Activated CD4-positive, alpha-beta T cell treated with anti-CD3 and anti-CD28 coated beads for 36 hours (primary cell): ENCODE measurements around the gene CRIP3. TPM values are rescaled to one million over a fixed set of nuclear protein-coding genes. Genes with fewer than 3 reads are reported as not detected.

Source experiments
- ATAC-seq: fragments of 200-7000 bp; cut with Tn5 transposase; one replicate; pipeline ENCODE4 v1.10.0; 2021; ENCODE audit warnings: mild to moderate bottlenecking, moderate library complexity
- CTCF ChIA-PET: fragments of 350-600 bp; sonication (Branson Sonifier 250); formaldehyde crosslinking; loops from one replicate; lab custom pipeline; 2021; ENCODE audit warnings: antibody characterized with exemption; lab: Charles Lee
- POLR2A ChIA-PET: fragments of 350-600 bp; sonication (Branson Sonifier 250); formaldehyde crosslinking; loops from one replicate; lab custom pipeline; 2021; ENCODE audit warnings: antibody characterized with exemption, inconsistent platforms; lab: Charles Lee
- DNase-seq: peaks from one replicate; pipeline ENCODE4 v3.0.0-alpha.2; 2020
- H3K27ac Mint-ChIP-seq: one replicate; pipeline ENCODE4 v1.8.0; 2021; ENCODE audit warnings: mixed read lengths
- H3K27me3 Mint-ChIP-seq: one replicate; pipeline ENCODE4 v1.8.0; 2021; ENCODE audit warnings: mixed read lengths
- H3K36me3 Mint-ChIP-seq: one replicate; pipeline ENCODE4 v1.8.0; 2021; ENCODE audit warnings: low read depth, mixed read lengths
- H3K4me1 Mint-ChIP-seq: one replicate; pipeline ENCODE4 v1.8.0; 2021; ENCODE audit warnings: mixed read lengths
- H3K4me3 Mint-ChIP-seq: one replicate; pipeline ENCODE4 v1.8.0; 2021; ENCODE audit warnings: mild to moderate bottlenecking, moderate library complexity, mixed read lengths
- H3K9me3 Mint-ChIP-seq: one replicate; pipeline ENCODE4 v1.8.0; 2021; ENCODE audit warnings: low read depth, mixed read lengths
- intact Hi-C, 2 experiments: fragments of 100-400 bp; cut with DNase I in 1 of 2; cut with micrococcal nuclease in 1 of 2; formaldehyde crosslinking; loops; one replicate each; pipeline versions ENCODE4 v1.14.2 to v1.15.1; 2022 to 2024; cut with DNase I, micrococcal nuclease
- total RNA-seq, 2 experiments: library from RNA; stranded (reverse); gene quantifications; one replicate each; pipeline ENCODE4 v1.2.3, GENCODE V29; 2021

Gene CRIP3
- total RNA-seq, 2 experiments from 2014 or later, result 1.6 to 1.8 TPM

DNA sequence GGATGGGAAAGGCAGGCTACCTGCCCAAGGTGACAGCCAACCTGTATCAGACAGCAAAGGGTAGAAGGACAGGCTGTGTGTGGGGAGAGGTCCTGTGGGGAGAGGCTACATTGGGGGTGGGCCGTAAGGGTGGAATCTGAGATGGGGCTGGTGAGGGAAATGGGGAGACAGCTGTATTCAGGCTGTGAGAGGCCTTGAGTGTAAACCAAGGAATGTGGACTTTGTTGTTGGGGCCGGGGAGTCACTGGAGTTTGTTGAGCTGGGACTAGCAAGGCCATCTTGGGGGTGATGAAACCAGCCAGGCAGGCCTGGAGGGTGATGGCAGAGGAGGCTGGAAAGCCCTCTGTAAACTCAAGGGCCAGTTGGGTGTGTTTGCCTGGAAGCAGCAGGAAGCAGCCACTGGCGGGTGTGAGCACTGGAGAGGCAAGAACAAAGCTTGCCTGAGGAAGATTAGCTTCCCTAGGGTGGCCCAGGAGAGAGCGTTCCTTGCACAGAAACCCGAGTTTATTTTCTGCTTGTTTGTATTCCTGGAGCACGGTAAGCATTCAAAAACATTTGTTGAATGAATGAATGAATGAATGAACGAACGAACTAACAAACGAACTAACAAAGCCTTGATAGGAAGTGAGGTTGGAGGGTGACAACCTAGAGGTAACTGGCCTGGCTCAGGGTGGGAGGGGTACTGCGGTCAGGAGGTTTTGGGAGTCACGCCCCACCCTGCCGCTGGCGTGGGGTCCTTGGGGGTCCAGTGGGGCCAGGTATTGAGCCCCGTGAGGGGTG, 46.4 kb downstream of the CRIP3 start:
- H3K36me3 Mint-ChIP-seq, result no peaks in the 10 kb centered on the region
- H3K27ac Mint-ChIP-seq, result no peak overlapping the region
- H3K4me1 Mint-ChIP-seq, result peaks cover 7% of the 10 kb centered on the region
- ChIA-PET CTCF (interaction anchor here (0.5 to 3.8 kb wide), 6 partner anchors 34 to 270 kb away, joined by 3 to 21 read pairs (median 4); partner anchors contain the start of gene CUL7), POLR2A (no interaction called here)
- H3K9me3 Mint-ChIP-seq, result no peaks in the 10 kb centered on the region
- no peak for ATAC-seq
- no peaks in the 10 kb centered on the region for H3K27me3 Mint-ChIP-seq
- no peak for DNase-seq
- intact Hi-C loops, result no loop called here
- no peak overlapping the region for H3K4me3 Mint-ChIP-seq

DNA sequence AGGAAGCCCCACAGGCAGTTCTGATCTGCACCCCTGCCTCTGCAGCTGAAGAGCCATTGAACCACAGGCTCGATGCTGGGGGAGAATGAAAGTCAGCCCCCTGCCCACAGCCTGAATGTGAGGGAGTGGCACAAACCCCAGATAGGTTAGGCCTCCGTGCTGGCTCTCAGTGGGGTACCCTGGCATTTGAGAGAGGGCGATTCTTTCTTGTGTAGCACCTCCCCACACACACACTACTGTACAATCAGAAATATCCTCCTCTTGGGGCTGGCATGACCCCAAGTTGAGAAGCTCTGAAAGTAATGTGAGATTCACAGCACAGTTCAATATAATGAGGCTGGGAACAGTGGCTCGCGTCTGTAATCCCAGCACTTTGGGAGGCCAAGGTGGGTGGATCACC, 47.4 kb downstream of the CRIP3 start:
- no peak overlapping the region for H3K4me3 Mint-ChIP-seq
- H3K27me3 Mint-ChIP-seq, result no peaks in the 10 kb centered on the region
- H3K27ac Mint-ChIP-seq, result no peak overlapping the region
- intact Hi-C loops, result no loop called here
- DNase-seq (no peak), ATAC-seq (no peak)
- POLR2A ChIA-PET, result no interaction called here
- CTCF ChIA-PET, result interaction anchor here (0.7 to 3.8 kb wide), 2 partner anchors 17 to 246 kb away, joined by 5 to 21 read pairs; no protein-coding TSS in a partner anchor
- H3K4me1 Mint-ChIP-seq, result peaks cover 8% of the 10 kb centered on the region
- H3K36me3 Mint-ChIP-seq, result no peaks in the 10 kb centered on the region
- no peaks in the 10 kb centered on the region for H3K9me3 Mint-ChIP-seq

DNA sequence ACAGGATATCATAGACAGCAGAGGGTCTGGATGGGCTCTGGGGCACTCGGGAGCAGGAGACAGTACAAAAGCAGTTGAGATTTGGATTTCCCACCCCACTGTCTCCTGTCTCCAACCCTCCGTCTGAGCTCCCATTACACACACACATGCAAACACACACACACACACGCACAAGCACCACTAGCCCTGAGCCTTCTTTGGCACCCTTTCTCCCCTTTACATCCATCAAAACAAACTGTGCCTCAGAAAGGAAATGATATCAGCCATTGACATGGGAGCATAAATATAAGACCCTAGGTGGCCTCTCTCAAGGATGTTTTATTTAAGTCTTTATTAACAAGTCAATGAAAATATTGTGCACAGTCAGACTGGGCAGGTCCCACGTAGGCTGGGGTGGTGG, 47.8 kb downstream of the CRIP3 start:
- Mint-ChIP-seq H3K27ac (no peak overlapping the region), H3K36me3 (no peaks in the 10 kb centered on the region), H3K4me3 (no peak overlapping the region), H3K27me3 (no peaks in the 10 kb centered on the region), H3K4me1 (peaks cover 8% of the 10 kb centered on the region), H3K9me3 (no peaks in the 10 kb centered on the region)
- ATAC-seq (no peak), DNase-seq (no peak)
- intact Hi-C loops, result no loop called here
- ChIA-PET CTCF (no interaction called here), POLR2A (no interaction called here)

DNA sequence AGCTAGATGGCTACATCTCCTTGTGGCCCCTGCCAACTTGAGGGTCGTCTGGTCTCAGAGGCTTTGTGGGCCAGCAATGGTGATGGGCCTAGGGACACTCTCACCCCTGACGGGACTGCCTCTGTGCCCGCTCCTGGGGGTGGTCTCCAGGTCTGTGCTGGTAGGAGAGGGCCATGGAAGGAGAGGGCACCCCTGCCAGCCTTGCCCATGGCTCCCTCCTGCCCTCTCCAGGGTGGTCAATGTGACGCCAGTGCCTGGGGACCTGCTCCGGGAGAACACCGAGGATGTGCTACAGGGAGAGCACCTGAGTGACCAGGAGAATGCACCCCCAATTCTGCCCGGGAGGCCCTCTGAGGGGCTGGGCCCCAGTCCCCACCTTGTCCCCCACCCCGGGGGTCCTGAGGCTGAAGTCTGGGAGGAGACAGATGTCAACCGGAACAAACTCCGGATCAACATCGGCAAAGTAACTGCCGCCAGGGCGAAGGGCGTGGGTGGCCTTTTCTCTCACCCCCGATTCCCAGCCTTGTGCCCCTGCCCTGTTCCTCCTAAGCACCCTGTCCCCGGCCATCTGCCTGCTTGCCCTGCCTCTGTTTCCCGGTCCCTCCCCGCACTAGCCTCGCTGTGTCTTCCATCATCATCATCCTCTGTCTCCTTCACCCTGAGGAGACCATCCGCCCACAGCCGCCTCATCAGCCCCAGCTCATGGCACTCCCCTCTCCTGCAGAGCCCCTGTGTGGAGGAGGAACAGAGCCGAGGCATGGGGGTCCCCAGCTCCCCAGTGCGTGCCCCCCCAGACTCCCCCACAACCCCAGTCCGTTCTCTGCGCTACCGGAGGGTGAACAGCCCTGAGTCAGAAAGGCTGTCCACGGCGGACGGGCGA, 49.6 kb downstream of the CRIP3 start:
- POLR2A ChIA-PET, result no interaction called here

DNA sequence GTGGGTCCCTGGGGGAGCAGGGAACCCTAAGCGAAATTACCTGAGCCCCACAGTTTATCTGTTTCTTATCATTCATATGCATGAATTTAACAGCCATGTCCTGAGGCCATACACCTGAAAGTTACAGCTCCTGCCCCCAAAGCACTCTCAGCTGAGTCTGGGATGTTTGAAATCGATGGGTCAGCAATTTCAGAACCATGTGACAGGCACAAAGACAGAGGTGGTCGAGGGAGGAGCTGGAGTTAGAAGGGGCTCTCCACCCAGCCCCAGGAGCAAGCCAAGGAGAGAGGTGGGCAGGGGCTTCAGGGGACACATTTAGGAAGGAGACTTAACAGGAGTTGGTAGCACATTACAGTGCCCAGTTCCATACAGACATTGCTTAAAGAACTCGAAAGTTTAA, 50.4 kb downstream of the CRIP3 start:
- POLR2A ChIA-PET, result no interaction called here
- H3K27me3 Mint-ChIP-seq, result no peaks in the 10 kb centered on the region
- no peak for ATAC-seq
- H3K4me1 Mint-ChIP-seq, result peaks cover 13% of the 10 kb centered on the region
- H3K27ac Mint-ChIP-seq, result no peak overlapping the region
- no peak for DNase-seq
- H3K4me3 Mint-ChIP-seq, result no peak overlapping the region
- no peaks in the 10 kb centered on the region for H3K36me3 Mint-ChIP-seq
- intact Hi-C loops, result no loop called here
- CTCF ChIA-PET, result interaction anchor here (0.6 kb wide), 2 partner anchors 11 to 140 kb away, joined by 3 read pairs; no protein-coding TSS in a partner anchor
- no peaks in the 10 kb centered on the region for H3K9me3 Mint-ChIP-seq

More for the DNA sequence above, 49.6 kb downstream of the CRIP3 start:
- no peak overlapping the region for H3K27ac Mint-ChIP-seq
- ATAC-seq, result no peak
- CTCF ChIA-PET, result interaction anchor here (0.5 to 0.6 kb wide), 3 partner anchors 10 to 139 kb away, joined by 3 to 4 read pairs (median 3); no protein-coding TSS in a partner anchor
- peaks cover 13% of the 10 kb centered on the region for H3K4me1 Mint-ChIP-seq
- H3K36me3 Mint-ChIP-seq, result no peaks in the 10 kb centered on the region
- no peaks in the 10 kb centered on the region for H3K9me3 Mint-ChIP-seq
- H3K4me3 Mint-ChIP-seq, result no peak overlapping the region
- intact Hi-C loops, result no loop called here
- H3K27me3 Mint-ChIP-seq, result no peaks in the 10 kb centered on the region
- DNase-seq, result no peak

DNA sequence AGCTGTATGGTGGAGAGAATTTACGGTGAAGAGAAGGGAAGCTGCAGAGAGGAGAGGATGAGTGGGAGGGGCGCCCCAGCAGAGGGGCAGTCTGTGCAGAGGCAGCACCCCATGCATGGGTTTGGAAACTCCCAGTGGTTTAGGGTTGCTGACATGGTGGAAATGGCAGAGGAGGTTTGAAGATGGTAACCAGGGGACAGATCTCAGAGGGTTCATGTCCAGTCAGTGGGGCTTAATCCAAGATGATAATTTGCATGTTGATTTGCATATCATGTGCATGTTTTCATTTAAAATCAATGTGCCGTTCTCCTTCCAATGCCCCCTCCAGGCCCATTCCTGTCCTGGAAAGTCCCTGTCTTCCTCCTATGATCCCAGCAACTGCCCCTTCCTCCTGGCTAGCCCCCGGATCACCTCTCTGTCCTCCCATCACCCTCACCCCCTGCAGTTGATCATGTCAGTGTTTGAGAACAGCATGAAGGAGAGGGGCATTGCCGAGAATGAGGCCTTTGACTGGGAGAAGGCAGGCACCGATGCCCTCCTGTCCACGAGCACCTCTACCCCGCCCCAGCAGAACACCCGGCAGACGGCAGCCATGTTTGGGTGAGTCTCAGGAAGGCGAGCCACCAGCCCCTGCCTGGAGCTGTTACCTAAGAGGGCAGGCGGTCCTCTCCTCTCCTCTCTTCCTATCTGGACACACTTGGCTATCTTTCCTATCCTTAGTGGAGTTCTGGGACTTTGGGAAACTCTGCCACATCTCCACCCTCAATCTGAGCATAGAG, 51.1 kb downstream of the CRIP3 start:
- Mint-ChIP-seq H3K27me3 (peaks cover 4% of the 10 kb centered on the region), H3K4me1 (peaks cover 13% of the 10 kb centered on the region), H3K9me3 (no peaks in the 10 kb centered on the region), H3K4me3 (no peak overlapping the region), H3K36me3 (no peaks in the 10 kb centered on the region), H3K27ac (no peak overlapping the region)
- peak; percentile 24 for ATAC-seq
- DNase-seq, result peak; percentile 39
- ChIA-PET CTCF (interaction anchor here (0.6 kb wide), 1 partner anchor 11 kb away, joined by 3 read pairs; no protein-coding TSS in a partner anchor), POLR2A (no interaction called here)
- intact Hi-C loops, result no loop called here

DNA sequence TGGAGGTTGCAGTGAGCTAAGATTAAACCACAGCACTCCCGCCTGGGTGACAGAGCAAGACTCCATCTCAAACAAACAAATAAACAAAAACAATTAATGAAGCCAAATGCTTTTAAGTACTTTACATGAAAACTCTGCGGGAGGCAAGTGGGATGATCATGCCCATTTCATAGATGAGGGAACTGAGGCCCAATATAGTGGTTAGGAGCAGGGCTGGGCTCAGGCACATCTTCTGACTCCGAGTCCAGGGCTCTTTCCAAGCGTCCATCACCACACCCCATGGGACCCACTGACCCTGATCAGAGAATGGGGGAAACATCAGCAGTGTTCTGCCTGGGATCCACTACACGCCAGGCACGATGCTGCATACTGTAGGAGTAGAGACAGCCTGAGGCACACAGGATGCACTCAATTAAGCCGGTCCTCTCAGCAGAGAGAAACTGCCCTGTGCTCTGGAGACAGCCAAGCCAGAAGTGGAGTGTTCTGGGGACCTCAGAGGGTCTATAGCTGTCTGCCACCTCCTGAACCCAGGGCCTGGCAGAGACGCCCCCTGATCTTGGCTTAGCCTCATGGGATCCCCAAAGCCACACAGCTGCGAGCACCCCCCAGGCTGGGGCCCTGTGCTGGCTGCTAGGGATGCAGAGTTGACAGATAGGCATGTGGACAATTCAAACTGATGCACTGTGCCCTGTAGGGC, 51.8 kb downstream of the CRIP3 start:
- intact Hi-C loops, result no loop called here
- Mint-ChIP-seq H3K36me3 (no peaks in the 10 kb centered on the region), H3K4me3 (no peak overlapping the region), H3K4me1 (peaks cover 13% of the 10 kb centered on the region), H3K9me3 (no peaks in the 10 kb centered on the region), H3K27ac (no peak overlapping the region), H3K27me3 (peaks cover 6% of the 10 kb centered on the region)
- no peak for ATAC-seq
- DNase-seq, result no peak
- CTCF ChIA-PET, result interaction anchor here (0.9 to 1.5 kb wide), 2 partner anchors 27 to 57 kb away, joined by 3 to 5 read pairs; partner anchors contain the start of gene DNPH1
- POLR2A ChIA-PET, result no interaction called here

Other genes with a start within 250 kb of the CRIP3 start
- 100 to 1,000 TPM in 1 of 2 experiments, 10 to 100 TPM in 1; 93.9 to 110 TPM for gene MRPL2, start 249.4 kb downstream of the CRIP3 start, total RNA-seq
- gene KLC4, start 249.2 kb downstream of the CRIP3 start, total RNA-seq, result 10 to 100 TPM in 1 of 2 experiments, 1 to 10 TPM in 1; 10.0 to 10.1 TPM
- gene PTK7, start 232.5 kb downstream of the CRIP3 start, total RNA-seq, result 1 to 10 TPM; 4.1 to 4.6 TPM
- gene SRF, start 137.6 kb downstream of the CRIP3 start, total RNA-seq, result 10 to 100 TPM; 37.6 to 38.5 TPM
- 10 to 100 TPM; 34.0 to 35.1 TPM for gene CUL9, start 126.6 kb downstream of the CRIP3 start, total RNA-seq
- gene DNPH1, start 79.3 kb downstream of the CRIP3 start, total RNA-seq, result 10 to 100 TPM; 58.5 to 80.3 TPM
- gene TTBK1, start 65.3 kb downstream of the CRIP3 start, total RNA-seq, result under 1 TPM; 0.30 to 0.40 TPM
- not detected for gene SLC22A7, start 10.6 kb downstream of the CRIP3 start, total RNA-seq
- gene ZNF318, start 60.8 kb upstream of the CRIP3 start, total RNA-seq, result 10 to 100 TPM; 11.2 to 12.9 TPM
- gene ABCC10, start 118.7 kb upstream of the CRIP3 start, total RNA-seq, result 10 to 100 TPM; 27.8 to 29.0 TPM
- 1 to 10 TPM; 1.9 to 2.0 TPM for gene DLK2, start 146.7 kb upstream of the CRIP3 start, total RNA-seq
- 10 to 100 TPM; 35.6 to 37.2 TPM for gene TJAP1, start 168.7 kb upstream of the CRIP3 start, total RNA-seq
- under 1 TPM; 0.18 to 0.19 TPM for gene LRRC73, start 201.5 kb upstream of the CRIP3 start, total RNA-seq
- gene YIPF3, start 208.1 kb upstream of the CRIP3 start, total RNA-seq, result 10 to 100 TPM; 38.0 to 39.6 TPM
- gene POLR1C, start 208.3 kb upstream of the CRIP3 start, total RNA-seq, result 10 to 100 TPM; 43.4 to 52.9 TPM